AG10803 (cell line): ENCODE data around the gene NFATC2.
A peak's percentile ranks its signal among the peaks of the same experiment; 100 is the strongest.

Source experiments
- DNase-seq: peaks from one replicate; pipeline ENCODE4 v3.0.0; 2010; ENCODE audit warnings: low read depth
- H3K4me3 ChIP-seq: 2 replicates; pipeline ENCODE4 v1.5.1; 2011; ENCODE audit warnings: mild to moderate bottlenecking, low read length, control low read depth
- TF ChIP-seq, protein P1 (sequence below): conservative IDR thresholded peaks from 2 replicates; pipeline ENCODE4 v1.5.1; 2011; ENCODE audit warnings: mild to moderate bottlenecking, low read length, control low read depth, inconsistent platforms

NFATC2 gene

GRCh38 chr20:51488331-51488730, 54.2 kb downstream of the NFATC2 start:
- no peak for DNase-seq
- TF ChIP-seq, protein P1, sequence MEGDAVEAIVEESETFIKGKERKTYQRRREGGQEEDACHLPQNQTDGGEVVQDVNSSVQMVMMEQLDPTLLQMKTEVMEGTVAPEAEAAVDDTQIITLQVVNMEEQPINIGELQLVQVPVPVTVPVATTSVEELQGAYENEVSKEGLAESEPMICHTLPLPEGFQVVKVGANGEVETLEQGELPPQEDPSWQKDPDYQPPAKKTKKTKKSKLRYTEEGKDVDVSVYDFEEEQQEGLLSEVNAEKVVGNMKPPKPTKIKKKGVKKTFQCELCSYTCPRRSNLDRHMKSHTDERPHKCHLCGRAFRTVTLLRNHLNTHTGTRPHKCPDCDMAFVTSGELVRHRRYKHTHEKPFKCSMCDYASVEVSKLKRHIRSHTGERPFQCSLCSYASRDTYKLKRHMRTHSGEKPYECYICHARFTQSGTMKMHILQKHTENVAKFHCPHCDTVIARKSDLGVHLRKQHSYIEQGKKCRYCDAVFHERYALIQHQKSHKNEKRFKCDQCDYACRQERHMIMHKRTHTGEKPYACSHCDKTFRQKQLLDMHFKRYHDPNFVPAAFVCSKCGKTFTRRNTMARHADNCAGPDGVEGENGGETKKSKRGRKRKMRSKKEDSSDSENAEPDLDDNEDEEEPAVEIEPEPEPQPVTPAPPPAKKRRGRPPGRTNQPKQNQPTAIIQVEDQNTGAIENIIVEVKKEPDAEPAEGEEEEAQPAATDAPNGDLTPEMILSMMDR, result no peak
- H3K4me3 ChIP-seq, result no peak overlapping the region

DNA sequence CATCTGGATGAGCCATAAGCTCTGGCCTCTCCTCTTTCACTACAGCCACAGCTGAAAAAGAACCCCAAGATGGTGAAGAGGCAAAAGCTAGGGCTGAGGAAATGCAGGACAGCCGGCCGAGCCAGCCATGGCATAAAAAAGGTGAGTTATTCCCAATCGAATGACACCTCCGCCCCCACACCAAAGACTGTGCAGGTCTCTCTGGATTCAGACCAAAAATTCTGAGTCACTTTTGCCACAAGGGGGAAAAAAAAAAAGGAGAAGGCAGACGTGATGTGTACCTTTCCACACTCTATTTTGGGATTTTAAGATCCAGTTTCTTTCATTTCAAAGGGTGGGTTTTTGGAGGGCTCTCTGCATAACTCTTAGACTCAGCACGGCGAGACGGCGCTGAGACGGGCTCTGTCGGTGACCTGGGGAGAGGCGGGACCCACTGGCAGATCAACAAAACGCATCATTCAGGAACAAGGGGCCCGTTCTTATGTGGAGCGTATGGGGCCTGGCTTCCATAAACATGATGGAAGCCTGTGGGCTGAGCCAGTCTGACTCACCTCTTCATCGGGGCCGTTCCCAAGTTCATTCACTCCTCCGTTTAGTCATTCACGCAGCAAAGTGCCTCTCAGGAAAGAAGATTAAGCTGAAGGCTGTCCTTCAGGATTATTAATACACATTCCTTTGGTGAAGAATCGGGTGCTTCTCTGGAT, 54.8 kb downstream of the NFATC2 start:
- peak; percentile 55 for DNase-seq
- H3K4me3 ChIP-seq, result no peak overlapping the region
- TF ChIP-seq, protein P1, result no peak

GRCh38 chr20:51487076-51487475, 55.4 kb downstream of the NFATC2 start:
- no peak for DNase-seq

GRCh38 chr20:51486197-51487005, 56.1 kb downstream of the NFATC2 start:
- no peak overlapping the region for H3K4me3 ChIP-seq
- TF ChIP-seq, protein P1, result no peak
- no peak for DNase-seq

More at GRCh38 chr20:51487076-51487475, 55.4 kb downstream of the NFATC2 start:
- TF ChIP-seq, protein P1, result no peak
- no peak overlapping the region for H3K4me3 ChIP-seq

GRCh38 chr20:51484831-51485230, 57.7 kb downstream of the NFATC2 start:
- DNase-seq, result peak; percentile 40
- TF ChIP-seq, protein P1, result no peak
- no peak overlapping the region for H3K4me3 ChIP-seq

DNA sequence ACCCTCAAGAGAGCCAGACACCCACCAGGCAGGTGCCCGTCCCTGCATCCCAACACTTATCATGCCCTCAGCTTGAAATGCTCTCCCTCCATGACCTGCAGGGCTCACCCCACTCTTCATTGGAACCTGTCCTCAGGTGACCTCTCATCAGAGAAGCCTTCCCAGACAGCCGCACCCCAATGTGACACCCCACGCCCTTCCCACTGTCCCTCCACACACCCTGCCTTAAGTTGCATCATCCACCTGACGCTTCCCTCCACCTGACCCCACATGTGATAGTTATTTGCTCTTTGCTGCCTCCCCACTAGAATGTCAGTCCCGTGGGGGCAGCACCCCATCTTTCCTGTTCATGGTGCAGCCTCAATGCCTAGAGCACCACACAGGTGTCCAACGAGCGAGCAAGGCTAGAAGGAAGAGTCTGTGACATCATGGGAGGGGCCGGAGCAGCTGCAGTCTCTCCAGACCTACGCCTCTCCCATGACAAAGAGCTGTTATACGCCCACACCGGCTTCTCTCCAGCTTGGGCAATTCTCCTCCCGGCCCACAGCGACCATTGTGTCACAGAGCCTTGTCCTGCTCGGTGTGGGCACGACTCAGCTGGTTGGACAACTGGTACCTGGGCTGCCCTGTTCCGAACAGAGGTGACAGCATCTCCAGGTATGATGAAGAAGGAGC, 58.2 kb downstream of the NFATC2 start:
- no peak overlapping the region for H3K4me3 ChIP-seq
- TF ChIP-seq, protein P1, result no peak
- peak; percentile 4 for DNase-seq
